C1 segment of cervical spinal cord (tissue), 14 donors: ENCODE measurements around the gene CPNE5.

Experiments
- DNase-seq, 14 donors: peaks; one replicate each; lab custom pipeline; 2025; lab: John Stamatoyannopoulos, UW

Gene CPNE5

DNA sequence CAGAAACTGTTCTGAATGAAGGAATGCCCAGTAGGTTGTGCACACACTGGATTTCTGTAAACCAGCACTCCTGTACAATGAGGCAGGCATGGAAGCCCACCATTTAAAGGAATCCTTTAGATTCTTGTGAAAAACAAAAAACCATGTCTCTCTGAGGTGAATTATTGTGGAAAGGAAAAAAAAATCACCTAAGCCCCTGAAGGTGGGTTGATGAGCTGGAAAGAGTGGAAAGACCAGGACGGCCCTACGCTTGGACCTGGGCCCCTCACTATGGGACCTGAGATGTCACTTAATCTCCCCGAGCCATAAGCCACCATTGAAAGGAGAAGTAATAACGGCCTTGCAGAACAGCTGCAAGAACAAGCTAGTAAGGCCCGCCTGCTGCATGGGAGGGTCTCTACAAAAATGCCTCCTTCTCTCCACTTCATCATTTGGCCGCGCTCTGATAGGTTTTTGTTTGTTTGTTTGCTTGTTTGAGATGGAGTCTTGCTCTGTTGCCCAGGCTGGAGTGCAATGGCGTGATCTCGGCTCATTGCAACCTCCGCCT lies 72.8 kb downstream of the CPNE5 start:
- DNase-seq: no peak

DNA sequence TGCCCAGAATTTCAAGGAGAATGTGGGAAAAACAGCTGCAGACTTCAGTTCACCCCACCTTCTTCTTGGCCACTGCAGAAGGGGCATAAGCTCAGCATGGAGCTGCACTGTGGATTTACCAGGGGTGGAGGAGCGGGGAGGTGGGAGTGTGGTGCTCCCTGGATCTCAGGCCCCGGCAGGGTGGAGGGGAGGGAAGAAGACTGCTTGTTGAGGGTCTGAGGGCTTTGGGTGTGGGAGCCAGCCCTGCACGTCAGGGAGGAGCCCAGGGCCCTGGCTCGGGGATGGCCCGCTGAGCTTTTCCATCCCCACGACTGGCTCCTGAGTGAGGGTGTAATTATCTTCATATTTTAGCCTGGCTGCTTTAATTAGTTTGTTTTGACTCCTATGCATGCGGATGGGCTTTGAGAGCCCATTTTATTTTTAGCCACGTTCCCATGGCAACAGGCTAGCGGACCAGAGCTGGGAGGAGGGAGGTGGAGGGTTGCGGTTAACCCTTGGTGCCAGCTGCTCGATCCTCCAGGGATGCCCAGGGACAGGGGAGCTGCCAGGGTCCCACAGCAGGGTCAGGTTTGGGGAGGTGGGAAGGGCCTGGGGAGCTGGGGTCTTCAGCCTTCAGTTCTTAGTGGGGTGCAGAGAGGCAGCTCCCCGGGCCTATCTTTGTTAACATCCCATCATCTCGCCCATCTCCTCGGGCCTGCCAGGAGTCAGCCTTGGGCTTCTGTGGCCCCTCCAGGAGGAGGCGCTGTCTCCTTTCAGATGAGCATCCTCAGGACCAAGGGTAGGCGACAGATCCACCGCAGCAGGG lies 73.4 kb downstream of the CPNE5 start:
- DNase-seq: peak in 12 of 14 donors; percentile 21 to 89 (median 70)

DNA sequence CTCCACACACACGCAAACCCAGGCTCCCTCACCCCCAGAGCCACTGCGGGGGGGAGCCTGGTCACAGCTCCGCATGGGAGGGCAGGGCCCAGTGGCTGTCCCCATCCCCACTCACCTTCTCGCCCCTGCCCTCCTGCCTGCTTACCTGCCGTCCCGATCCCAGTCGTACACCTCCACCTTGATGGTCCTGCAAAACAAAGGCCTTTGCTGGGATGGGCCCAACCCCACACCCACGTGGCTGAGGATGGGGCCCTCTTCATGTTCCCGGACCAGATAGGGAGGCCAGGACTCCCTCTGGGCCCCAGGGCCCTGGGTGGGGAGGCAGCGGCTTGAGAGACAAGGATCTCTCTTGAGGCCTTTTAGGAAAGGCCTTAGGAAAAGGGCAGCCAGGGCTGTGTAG lies 74.1 kb downstream of the CPNE5 start:
- no peak for DNase-seq

DNA sequence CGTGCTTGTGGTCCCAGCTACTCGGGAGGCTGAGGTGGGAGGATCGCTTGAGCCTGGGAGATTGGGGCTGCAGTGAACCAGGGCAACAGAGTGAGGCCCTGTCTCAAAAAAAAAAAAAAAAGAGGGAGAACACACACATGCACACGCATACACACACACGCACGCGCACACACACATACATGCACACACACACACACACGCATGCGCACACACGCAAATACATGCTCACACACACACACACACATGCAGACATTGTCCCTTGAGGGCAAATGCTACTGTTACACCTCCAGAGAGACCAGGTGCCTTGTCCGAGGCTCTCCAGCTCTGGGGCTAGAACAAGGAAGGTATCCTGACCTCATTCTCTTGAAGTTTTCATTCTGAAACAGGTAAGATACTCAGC lies 77.1 kb downstream of the CPNE5 start:
- no peak for DNase-seq

DNA sequence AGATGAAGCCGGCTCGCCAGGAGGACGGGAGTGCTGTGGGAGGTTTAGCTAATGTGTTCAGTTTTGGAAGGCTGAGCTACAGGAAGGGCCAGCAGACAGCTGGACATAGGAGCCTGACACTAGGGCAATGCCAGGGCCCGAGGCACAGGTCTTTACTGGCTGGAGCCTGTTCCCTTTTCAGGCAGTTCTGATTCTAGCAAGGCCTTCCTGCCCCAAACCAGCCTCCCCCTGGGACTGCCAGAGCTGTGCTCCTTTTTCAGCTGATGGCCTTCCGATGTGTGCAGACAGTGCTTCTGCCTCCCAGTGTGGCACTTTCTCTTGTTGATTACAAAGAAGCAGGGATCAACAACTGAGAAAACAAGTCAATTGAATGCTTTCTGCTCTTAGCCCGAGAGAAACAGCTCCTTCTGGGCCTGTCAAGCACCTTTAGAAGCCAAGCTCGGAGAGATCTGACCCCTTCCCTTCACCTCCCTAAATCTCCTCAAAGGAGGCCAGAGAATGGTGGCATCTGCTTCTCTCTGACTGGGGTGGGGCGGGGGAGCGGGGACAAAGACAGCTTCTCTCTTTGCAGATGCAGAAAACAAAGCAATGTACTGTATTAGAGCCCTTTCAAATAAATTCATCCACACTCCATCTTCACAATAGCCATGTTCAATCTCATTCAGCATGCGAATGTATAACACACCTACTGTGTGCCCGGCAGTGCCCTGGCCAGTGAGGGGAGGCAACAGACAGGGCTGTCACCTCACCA lies 78.4 kb downstream of the CPNE5 start:
- DNase-seq: peak in 11 of 14 donors; percentile 21 to 77 (median 48)

GRCh38 chr6:36759148-36759759 lies 80.0 kb downstream of the CPNE5 start:
- peak in 12 of 14 donors; percentile 26 to 82 (median 60) for DNase-seq

- DNase-seq: no peak
Observed at GRCh38 chr6:36758516-36759147, 80.6 kb downstream of the CPNE5 start.

- no peak for DNase-seq
Observed at GRCh38 chr6:36757943-36758508, 81.2 kb downstream of the CPNE5 start.

- DNase-seq: no peak
Observed at GRCh38 chr6:36757206-36757605, 82.0 kb downstream of the CPNE5 start.

- DNase-seq: no peak
Observed at GRCh38 chr6:36756786-36757185, 82.5 kb downstream of the CPNE5 start.

GRCh38 chr6:36755435-36756348 lies 83.6 kb downstream of the CPNE5 start:
- DNase-seq: no peak

DNA sequence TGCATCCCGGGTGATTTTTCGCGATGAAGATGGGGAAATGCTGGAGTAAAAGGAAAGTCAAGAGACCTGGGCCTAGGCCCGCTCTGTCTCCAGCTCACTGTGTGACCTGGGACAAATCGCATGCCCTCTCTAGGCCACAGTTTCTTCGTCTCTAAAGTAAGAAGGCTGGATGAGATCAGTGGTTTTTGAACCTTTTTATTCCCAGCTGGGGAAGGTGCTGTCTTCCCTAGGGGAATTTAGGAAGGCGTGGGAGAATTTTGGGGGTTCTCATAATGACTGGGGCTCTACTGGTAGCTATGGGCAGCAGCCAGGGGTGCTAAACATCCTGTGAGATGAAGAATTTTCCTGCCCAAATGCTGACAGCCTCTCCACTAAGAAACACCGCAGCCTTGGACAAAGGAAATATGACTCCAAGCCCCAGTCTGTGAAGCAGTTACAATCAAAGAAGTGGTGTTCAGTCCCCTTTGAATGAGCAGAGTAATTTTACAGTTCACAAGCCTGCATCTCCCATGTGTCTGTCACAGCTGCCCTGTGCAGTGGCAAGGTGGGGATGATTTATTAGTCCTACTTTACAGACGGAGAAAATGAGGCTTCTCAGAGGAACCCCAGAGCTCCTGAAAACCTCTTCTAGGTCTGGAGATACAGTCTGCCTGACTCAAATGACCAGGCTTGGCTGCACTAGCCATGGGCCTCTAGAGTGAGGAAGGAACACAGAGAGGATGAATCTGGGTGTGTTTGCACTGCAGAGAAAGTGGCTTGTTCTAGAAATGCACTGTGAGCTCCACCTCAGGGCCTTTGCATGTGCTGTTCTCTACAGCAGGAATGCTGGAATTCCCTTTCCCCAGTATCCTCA lies 84.4 kb downstream of the CPNE5 start:
- no peak for DNase-seq

DNA sequence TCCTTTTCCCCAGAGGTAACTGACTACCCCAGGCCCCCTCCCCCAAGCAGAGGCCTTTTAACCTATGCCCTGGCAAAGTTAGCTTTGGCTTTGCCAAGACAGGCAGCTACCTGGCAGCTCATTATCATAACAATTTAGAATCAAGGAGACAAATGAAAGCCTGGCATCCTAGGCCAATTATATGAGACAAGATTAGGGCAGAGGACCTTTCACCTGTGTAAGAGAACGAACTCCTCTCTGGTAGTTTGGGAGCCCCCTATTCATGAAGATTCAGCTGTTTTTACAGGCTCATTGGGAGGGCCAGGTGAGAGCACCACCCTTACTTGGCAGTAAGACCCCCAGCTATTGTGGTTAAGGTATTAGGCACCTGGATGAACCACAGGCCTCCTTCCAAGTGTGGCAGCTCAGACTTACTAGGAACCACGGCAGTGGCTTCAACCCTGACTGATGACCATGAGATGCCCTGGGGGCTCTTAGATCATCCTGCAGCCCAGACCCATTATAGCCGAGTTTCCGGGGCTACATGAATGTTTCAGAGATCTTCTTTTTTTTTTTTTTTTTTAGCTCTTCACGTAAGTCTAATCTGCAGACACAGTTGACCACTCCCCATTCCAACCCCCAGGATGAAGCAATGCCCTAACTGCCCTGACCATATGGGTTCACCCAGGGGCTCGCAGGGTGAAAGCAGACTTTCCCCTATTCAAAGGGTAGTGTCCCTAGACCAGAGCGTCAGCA lies 85.4 kb downstream of the CPNE5 start:
- DNase-seq: no peak

DNA sequence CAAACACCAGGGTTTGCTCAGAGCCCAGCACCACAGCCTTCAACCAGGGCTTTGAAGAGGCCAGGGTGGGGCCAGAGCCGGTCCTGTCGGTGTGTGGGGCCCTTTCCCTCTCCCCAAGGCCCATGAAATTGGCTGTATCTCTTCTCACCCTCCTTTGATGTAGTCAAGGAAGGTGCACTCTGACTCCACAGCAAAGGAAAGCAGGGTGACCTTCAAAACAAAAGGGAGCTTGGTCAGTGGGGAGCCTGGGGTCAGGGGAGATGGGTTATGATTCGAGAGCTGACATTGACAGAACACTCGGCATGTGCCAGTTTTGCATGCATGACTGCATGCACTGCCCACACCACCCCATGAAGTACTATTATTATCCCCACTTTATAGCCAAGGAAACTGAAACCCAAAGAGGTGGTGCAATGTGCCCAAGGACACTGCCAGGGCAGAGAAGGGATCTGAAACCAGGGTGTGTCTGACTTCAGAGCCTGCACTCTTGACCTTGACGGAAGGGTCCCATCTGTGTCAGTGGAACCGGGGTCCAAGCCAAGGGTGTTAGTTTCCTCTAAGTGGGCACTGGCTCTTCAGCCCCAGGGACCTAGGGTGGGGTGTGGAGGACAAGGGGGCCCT lies 86.2 kb downstream of the CPNE5 start:
- DNase-seq: no peak

GRCh38 chr6:36752187-36752885 lies 86.9 kb downstream of the CPNE5 start:
- peak in 1 of 14 donors; percentile 2 for DNase-seq

DNA sequence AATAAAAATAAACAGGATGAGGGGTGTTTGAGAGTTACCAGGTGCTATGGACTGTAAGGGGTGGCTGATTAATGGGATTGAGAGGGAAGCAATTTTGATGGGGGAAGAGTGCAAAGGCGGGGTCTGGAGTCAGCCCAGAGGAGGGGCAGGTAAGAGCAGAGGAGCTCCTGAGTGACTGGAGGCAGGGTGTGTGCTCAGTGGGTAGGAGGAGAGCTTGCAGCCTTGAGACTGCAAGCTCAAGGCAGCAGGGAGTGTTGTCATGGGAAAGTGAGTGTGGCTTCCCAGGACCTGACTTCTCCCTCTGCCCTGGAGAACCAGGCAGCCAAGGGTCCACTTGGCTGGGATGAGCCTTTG lies 87.4 kb downstream of the CPNE5 start:
- DNase-seq: no peak

DNA sequence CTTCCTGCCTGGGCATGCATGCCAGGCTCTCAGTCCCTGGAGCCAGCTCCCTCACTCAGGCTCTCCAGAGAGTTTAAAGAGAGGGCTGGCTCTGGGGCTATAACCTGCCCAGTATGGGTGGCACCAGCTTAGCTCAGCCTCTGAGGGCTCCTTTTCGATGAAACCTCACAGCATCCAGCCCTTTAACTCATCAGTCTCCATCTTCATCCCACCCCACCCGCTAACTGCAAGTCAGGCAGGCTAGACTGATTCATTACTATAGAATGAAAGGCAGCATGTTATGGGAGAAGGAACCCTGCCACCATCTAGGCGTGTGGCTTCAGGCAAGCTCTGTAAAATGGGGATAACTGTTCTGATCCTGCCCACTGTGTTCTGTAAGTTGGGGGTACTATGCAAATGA lies 88.2 kb downstream of the CPNE5 start:
- DNase-seq: no peak
